ENCODE data around the gene SLC25A12.

The SLC25A12 gene

GRCh38 chr2:171883275-171883893, 10.7 kb downstream of the SLC25A12 start:
- DNase-seq = no peak

- no peak for DNase-seq
Observed at GRCh38 chr2:171882089-171882769, 11.8 kb downstream of the SLC25A12 start.

- DNase-seq = no peak
Observed at GRCh38 chr2:171880774-171881173, 13.3 kb downstream of the SLC25A12 start.

GRCh38 chr2:171879865-171880264, 14.2 kb downstream of the SLC25A12 start:
- no peak for DNase-seq

GRCh38 chr2:171878481-171878993, 15.5 kb downstream of the SLC25A12 start:
- DNase-seq = peak; percentile 27

- DNase-seq = no peak
Observed at GRCh38 chr2:171874963-171875362, 19.1 kb downstream of the SLC25A12 start.

GRCh38 chr2:171874517-171874916, 19.5 kb downstream of the SLC25A12 start:
- no peak for DNase-seq

- no peak for DNase-seq
Observed at GRCh38 chr2:171864357-171864985, 29.6 kb downstream of the SLC25A12 start.

- no peak for DNase-seq
Observed at GRCh38 chr2:171862501-171862900, 31.5 kb downstream of the SLC25A12 start.

GRCh38 chr2:171858397-171858958, 35.6 kb downstream of the SLC25A12 start:
- DNase-seq = no peak

GRCh38 chr2:171855401-171855800, 38.6 kb downstream of the SLC25A12 start:
- DNase-seq = peak; percentile 31

- DNase-seq = no peak
Observed at GRCh38 chr2:171852366-171852888, 41.6 kb downstream of the SLC25A12 start.

GRCh38 chr2:171847627-171848026, 46.4 kb downstream of the SLC25A12 start:
- DNase-seq = no peak

GRCh38 chr2:171846894-171847293, 47.1 kb downstream of the SLC25A12 start:
- DNase-seq = no peak

GRCh38 chr2:171841996-171842395, 52.0 kb downstream of the SLC25A12 start:
- no peak for DNase-seq

GRCh38 chr2:171837736-171838135, 56.3 kb downstream of the SLC25A12 start:
- DNase-seq = no peak

GRCh38 chr2:171836146-171836910, 57.7 kb downstream of the SLC25A12 start:
- DNase-seq = no peak

GRCh38 chr2:171835386-171835785, 58.7 kb downstream of the SLC25A12 start:
- DNase-seq = no peak

- no peak for DNase-seq
Observed at GRCh38 chr2:171834286-171834685, 59.8 kb downstream of the SLC25A12 start.

GRCh38 chr2:171832489-171832888, 61.6 kb downstream of the SLC25A12 start:
- DNase-seq = no peak

GRCh38 chr2:171830039-171830438, 64.0 kb downstream of the SLC25A12 start:
- no peak for DNase-seq

GRCh38 chr2:171824086-171824485, 70.0 kb downstream of the SLC25A12 start:
- DNase-seq = peak; percentile 28

Data from EL (cell line).